Testis (tissue), 2 donors: ENCODE results near the gene THEMIS2.

ENCODE experiments used
- POLR2A ChIP-seq: fragments of 450-650 bp; IDR thresholded peaks from one replicate; pipeline ENCODE4 v1.6.1; 2017; ENCODE audit warnings: antibody characterized with exemption, mild to moderate bottlenecking, moderate library complexity
- TF ChIP-seq, protein P1 (sequence below), 3 experiments: fragments of 450-650 bp in 2 of 3; fragments of 200-600 bp in 1 of 3; sonication (generic) in 1 of 3; IDR thresholded peaks; one replicate each; pipeline ENCODE4 v1.5.1; 2016 to 2019; ENCODE audit warnings: antibody characterized with exemption in 3 of 3, mild to moderate bottlenecking in 2 of 3, moderate library complexity in 1 of 3

GRCh38 chr1:27858072-27858948, 14.0 kb upstream of the THEMIS2 start:
- TF ChIP-seq, protein P1, sequence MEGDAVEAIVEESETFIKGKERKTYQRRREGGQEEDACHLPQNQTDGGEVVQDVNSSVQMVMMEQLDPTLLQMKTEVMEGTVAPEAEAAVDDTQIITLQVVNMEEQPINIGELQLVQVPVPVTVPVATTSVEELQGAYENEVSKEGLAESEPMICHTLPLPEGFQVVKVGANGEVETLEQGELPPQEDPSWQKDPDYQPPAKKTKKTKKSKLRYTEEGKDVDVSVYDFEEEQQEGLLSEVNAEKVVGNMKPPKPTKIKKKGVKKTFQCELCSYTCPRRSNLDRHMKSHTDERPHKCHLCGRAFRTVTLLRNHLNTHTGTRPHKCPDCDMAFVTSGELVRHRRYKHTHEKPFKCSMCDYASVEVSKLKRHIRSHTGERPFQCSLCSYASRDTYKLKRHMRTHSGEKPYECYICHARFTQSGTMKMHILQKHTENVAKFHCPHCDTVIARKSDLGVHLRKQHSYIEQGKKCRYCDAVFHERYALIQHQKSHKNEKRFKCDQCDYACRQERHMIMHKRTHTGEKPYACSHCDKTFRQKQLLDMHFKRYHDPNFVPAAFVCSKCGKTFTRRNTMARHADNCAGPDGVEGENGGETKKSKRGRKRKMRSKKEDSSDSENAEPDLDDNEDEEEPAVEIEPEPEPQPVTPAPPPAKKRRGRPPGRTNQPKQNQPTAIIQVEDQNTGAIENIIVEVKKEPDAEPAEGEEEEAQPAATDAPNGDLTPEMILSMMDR (IDR thresholded peaks at IDR 0.05) = peak; percentile 91 to 92 (median 91)
- TF ChIP-seq POLR2A = no peak
